RWPE2 (cell line): ENCODE measurements around the gene MAP3K7CL.
A peak's percentile ranks its signal among the peaks of the same experiment; 100 is the strongest.

Source experiments
- ATAC-seq: fragments of 200-7000 bp; cut with Tn5 transposase; 3 replicates; pipeline ENCODE4 v1.9.1; 2021; ENCODE audit warnings: low read depth
- DNase-seq: peaks from one replicate; pipeline ENCODE4 v3.0.0-alpha.2; 2020; ENCODE audit warnings: low spot score
- H3K27ac ChIP-seq: fragments of 450-650 bp; 2 replicates; pipeline ENCODE4 v1.5.1; 2017; ENCODE audit warnings: mild to moderate bottlenecking; ENCODE audit not compliant: poor library complexity, severe bottlenecking
- H3K27me3 ChIP-seq: fragments of 250-450 bp; sonication (Bioruptor Pico); 2 replicates; pipeline ENCODE4 v1.5.1; 2021; ENCODE audit warnings: mild to moderate bottlenecking, moderate library complexity; ENCODE audit not compliant: insufficient read depth, poor library complexity, severe bottlenecking
- H3K36me3 ChIP-seq: fragments of 250-450 bp; sonication (Bioruptor Pico); 2 replicates; pipeline ENCODE4 v1.5.1; 2020; ENCODE audit warnings: low read depth, mild to moderate bottlenecking, moderate library complexity
- H3K4me1 ChIP-seq: fragments of 250-450 bp; sonication (Bioruptor Pico); 2 replicates; pipeline ENCODE4 v1.5.1; 2021; ENCODE audit warnings: mild to moderate bottlenecking, moderate library complexity; ENCODE audit not compliant: insufficient read depth, poor library complexity, severe bottlenecking
- H3K4me3 ChIP-seq: fragments of 250-450 bp; sonication (Bioruptor Pico); 2 replicates; pipeline ENCODE4 v1.5.1; 2021; ENCODE audit warnings: mild to moderate bottlenecking, moderate library complexity; ENCODE audit not compliant: severe bottlenecking
- H3K9me3 ChIP-seq: fragments of 250-450 bp; sonication (Bioruptor Pico); 2 replicates; pipeline ENCODE4 v1.5.1; 2021; ENCODE audit warnings: mild to moderate bottlenecking, moderate library complexity; ENCODE audit not compliant: severe bottlenecking
- CTCF ChIP-seq: fragments of 450-650 bp; IDR thresholded peaks from one replicate; pipeline ENCODE4 v1.5.1; 2017; ENCODE audit warnings: mild to moderate bottlenecking, moderate library complexity; ENCODE audit not compliant: poor library complexity, severe bottlenecking

Gene MAP3K7CL

DNA sequence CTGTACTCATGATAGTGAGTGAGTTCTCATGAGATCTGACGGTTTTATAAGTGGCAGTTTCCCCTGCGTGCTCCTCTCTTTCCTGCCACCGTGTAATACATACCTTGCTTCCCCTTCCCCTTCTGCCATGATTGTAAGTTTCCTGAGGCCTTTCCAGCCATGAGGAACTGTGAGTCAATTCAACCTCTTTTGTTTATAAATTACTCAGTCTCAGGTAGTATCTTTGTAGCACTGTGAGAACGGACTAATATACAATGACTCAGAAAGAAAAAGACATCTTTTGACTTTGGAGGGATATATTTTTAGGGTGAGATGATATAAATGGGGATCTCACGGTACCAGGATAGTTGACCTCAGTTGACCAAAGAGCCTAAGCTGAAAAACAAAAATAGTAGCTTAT, 93.6 kb downstream of the MAP3K7CL start:
- Histone ChIP-seq H3K4me3 (no peak overlapping the region), H3K27ac (peak overlapping the region; percentile 2)
- TF ChIP-seq CTCF, result no peak

More for the DNA sequence above, 93.6 kb downstream of the MAP3K7CL start:
- Histone ChIP-seq H3K9me3 (no peaks in the 10 kb centered on the region), H3K4me1 (peaks cover 13% of the 10 kb centered on the region), H3K27me3 (no peaks in the 10 kb centered on the region), H3K36me3 (no peaks in the 10 kb centered on the region)
- ATAC-seq, result no peak
- no peak for DNase-seq
